Lung (tissue), 12 donors: ENCODE data around the gene KCTD3. TPM values are rescaled to one million over a fixed set of nuclear protein-coding genes. Genes with fewer than 3 reads are reported as not detected.

ENCODE experiments used
- ATAC-seq: fragments of 200-7000 bp; cut with Tn5 transposase; one replicate; pipeline ENCODE4 v1.9.1; 2020; ENCODE audit warnings: moderate number of reproducible peaks; ENCODE audit not compliant: insufficient read depth, low FRiP score
- DNase-seq, 3 donors: peaks; one replicate each; pipeline ENCODE4 v3.0.0-alpha.2; 2013 to 2017
- H3K27ac ChIP-seq, 2 donors: one replicate each; pipeline ENCODE4 v1.5.1; 2013; ENCODE audit warnings: mild to moderate bottlenecking in 2 of 2, moderate library complexity in 2 of 2, control low read depth in 1 of 2, inconsistent platforms in 1 of 2, low read depth in 1 of 2, low read length in 1 of 2
- H3K27me3 ChIP-seq, 3 donors: one replicate each; pipeline ENCODE4 v1.5.1; 2013; ENCODE audit warnings: low read length in 2 of 3; ENCODE audit not compliant: control insufficient read depth in 3 of 3, insufficient read depth in 3 of 3
- H3K36me3 ChIP-seq, 4 donors: one replicate each; pipeline ENCODE4 v1.5.1; 2013; ENCODE audit warnings: low read length in 4 of 4, mild to moderate bottlenecking in 1 of 4, moderate library complexity in 1 of 4; ENCODE audit not compliant: control insufficient read depth in 4 of 4, insufficient read depth in 4 of 4
- H3K4me1 ChIP-seq, 5 donors: one replicate each; pipeline ENCODE4 v1.5.1; 2013; ENCODE audit warnings: low read length in 5 of 5, mild to moderate bottlenecking in 2 of 5, moderate library complexity in 1 of 5; ENCODE audit not compliant: control insufficient read depth in 5 of 5, insufficient read depth in 5 of 5
- H3K4me3 ChIP-seq: one replicate; pipeline ENCODE4 v1.5.1; 2013; ENCODE audit warnings: mild to moderate bottlenecking, control low read depth, moderate library complexity
- H3K9ac ChIP-seq, 2 donors: one replicate each; pipeline ENCODE4 v1.5.1; 2013; ENCODE audit warnings: low read length in 2 of 2, control low read depth in 1 of 2; ENCODE audit not compliant: insufficient read depth in 1 of 2
- H3K9me3 ChIP-seq, 4 donors: one replicate each; pipeline ENCODE4 v1.5.1; 2013; ENCODE audit warnings: low read length in 3 of 4, mild to moderate bottlenecking in 1 of 4, moderate library complexity in 1 of 4; ENCODE audit not compliant: control insufficient read depth in 4 of 4, insufficient read depth in 3 of 4
- WGBS, 2 donors: extraction: QIAGEN DNeasy Blood & Tissue Kit; methylation state at CpG; one replicate each; pipeline ENCODE4 v1.1.7; 2013; 5-methylcytosine and 5-hydroxymethylcytosine counted together
- polyA plus RNA-seq, 2 donors: library from polyadenylated mRNA; stranded (reverse); fragments of 200-250 nt; gene quantifications; one replicate each; pipeline ENCODE4 v1.2.1, GENCODE V29; 2013
- total RNA-seq, 2 donors: library from RNA; depleted of rRNA in 1 of 2; stranded (reverse); fragments of >200 nt in 1 of 2; gene quantifications; one replicate each; pipeline ENCODE4 v1.2.1, GENCODE V29; 2014 to 2021
- TF ChIP-seq, protein P1 (sequence below): IDR thresholded peaks from 2 replicates; pipeline ENCODE4 v1.5.1; 2012; ENCODE audit warnings: mild to moderate bottlenecking; ENCODE audit errors: control extremely low read depth, extremely low read depth
- donor health status: control.
- donor health status: control.
- donor health status: Bipolar disorder and iron deficiency.
- donor health status: healthy.
- donor health status: DM: yes; HTN: yes; CAD: no.

KCTD3 gene
- total and polyA plus RNA-seq, 4 donors: 11.6 to 47.5 (median 18.1) TPM

DNA sequence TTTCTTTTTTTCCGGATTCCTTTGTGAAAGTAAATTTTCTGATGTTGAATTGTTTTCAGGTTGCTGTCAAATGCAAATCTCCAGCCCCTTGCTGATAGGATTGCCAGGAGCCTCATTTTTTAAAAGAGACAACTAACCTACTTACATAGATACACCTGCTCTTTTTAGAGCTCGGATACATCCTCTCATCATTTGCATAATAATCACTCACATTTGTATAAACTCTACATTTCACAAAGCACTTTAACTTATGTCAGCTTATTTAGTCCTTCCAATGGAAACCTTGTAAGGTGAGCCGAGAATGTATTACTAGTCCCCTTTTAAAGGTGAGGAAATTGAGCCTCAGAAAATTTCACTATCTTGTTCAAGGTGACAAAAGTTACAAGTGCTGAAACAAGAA lies 84.8 kb downstream of the KCTD3 start:
- Histone ChIP-seq H3K4me1 (no peaks in the 10 kb centered on the region), H3K9me3 (peaks cover 0 to 2% (median 0%) of the 10 kb centered on the region in 4 donors), H3K36me3 (no peaks in the 10 kb centered on the region), H3K9ac (no peak overlapping the region), H3K27me3 (peaks cover 0 to 4% (median 0%) of the 10 kb centered on the region in 3 donors), H3K4me3 (no peak overlapping the region), H3K27ac (no peak overlapping the region)
- WGBS, 2 donors: 39 to 60% methylated on average over 3 of the region's 3 CpGs
- ATAC-seq (no peak), DNase-seq (no peak)
- TF ChIP-seq, protein P1, sequence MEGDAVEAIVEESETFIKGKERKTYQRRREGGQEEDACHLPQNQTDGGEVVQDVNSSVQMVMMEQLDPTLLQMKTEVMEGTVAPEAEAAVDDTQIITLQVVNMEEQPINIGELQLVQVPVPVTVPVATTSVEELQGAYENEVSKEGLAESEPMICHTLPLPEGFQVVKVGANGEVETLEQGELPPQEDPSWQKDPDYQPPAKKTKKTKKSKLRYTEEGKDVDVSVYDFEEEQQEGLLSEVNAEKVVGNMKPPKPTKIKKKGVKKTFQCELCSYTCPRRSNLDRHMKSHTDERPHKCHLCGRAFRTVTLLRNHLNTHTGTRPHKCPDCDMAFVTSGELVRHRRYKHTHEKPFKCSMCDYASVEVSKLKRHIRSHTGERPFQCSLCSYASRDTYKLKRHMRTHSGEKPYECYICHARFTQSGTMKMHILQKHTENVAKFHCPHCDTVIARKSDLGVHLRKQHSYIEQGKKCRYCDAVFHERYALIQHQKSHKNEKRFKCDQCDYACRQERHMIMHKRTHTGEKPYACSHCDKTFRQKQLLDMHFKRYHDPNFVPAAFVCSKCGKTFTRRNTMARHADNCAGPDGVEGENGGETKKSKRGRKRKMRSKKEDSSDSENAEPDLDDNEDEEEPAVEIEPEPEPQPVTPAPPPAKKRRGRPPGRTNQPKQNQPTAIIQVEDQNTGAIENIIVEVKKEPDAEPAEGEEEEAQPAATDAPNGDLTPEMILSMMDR: no peak

DNA sequence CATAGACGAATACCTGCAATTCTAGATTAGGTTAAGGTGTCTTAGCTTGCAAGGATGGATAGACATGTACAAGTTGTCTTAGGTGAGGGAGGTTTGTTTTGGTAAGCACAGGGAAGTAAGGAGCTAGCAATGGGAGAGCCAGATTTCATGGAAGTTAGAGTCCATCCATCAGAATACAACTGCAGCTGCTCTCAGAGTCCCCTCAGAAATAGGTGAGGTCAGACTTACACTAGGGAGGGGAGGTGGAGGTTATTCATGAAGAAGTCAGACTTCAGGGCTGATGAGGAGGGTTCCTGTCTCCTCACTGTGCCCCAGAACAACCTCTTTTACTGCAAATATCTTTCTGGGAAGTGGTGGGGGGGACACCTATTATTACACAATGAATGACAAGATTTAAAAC lies 85.3 kb downstream of the KCTD3 start:
- Histone ChIP-seq H3K36me3 (no peaks in the 10 kb centered on the region), H3K27ac (no peak overlapping the region), H3K4me3 (no peak overlapping the region), H3K4me1 (no peaks in the 10 kb centered on the region), H3K9ac (no peak overlapping the region), H3K27me3 (peaks cover 0 to 4% (median 0%) of the 10 kb centered on the region in 3 donors), H3K9me3 (peaks cover 0 to 1% (median 0%) of the 10 kb centered on the region in 4 donors)
- TF ChIP-seq, protein P1: no peak
- ATAC-seq (no peak), DNase-seq (no peak)
- WGBS, 2 donors: 77 to 78% methylated on average over 1 of the region's 1 CpG

DNA sequence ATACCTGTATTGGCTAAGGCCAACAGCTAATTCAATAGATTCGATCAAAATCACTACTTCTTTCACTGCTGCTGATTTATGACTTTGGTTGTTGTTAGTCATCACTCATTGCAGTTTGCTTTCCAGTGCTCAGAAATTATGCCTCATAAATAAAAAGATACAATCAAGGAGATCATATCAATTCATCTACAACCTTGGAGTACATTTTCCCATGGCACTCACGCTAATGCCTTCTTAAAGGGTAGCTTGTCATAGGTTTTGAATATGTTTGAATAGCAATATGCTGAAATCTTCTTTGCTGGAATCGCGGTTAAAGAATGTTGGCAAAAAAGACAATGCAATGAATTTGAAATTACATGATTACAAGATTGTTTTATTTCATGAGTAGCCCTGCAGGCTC lies 89.9 kb downstream of the KCTD3 start:
- H3K36me3 ChIP-seq: no peaks in the 10 kb centered on the region
- H3K27ac ChIP-seq: no peak overlapping the region
- ATAC-seq (no peak), DNase-seq (no peak)
- H3K4me3 ChIP-seq: no peak overlapping the region
- H3K27me3 ChIP-seq: no peaks in the 10 kb centered on the region
- H3K4me1 ChIP-seq: no peaks in the 10 kb centered on the region
- 94 to 95% methylated on average over 4 of the region's 4 CpGs for WGBS, 2 donors
- no peaks in the 10 kb centered on the region for H3K9me3 ChIP-seq
- H3K9ac ChIP-seq: no peak overlapping the region
- TF ChIP-seq, protein P1: no peak

DNA sequence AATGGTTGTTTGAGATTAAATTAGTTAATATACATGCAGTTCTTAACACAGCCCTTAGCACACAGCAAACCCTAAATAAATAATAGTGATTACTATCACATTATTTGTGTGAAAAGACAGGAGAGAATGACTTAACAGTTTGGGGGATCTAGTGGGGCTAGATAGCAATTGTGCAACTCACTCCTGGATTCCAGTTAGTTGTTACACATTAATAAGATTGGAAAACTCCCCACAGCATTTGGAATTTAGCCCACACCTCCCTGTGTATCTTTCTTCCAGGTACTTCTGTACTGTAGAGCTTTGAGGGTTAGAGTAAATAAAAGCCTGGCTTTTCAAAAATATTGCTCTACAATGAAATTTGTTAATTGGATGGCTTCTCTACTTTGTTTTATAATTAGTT lies 93.2 kb downstream of the KCTD3 start:
- peak in 1 of 3 donors; percentile 52 for DNase-seq
- H3K27me3 ChIP-seq: no peaks in the 10 kb centered on the region
- no peaks in the 10 kb centered on the region for H3K4me1 ChIP-seq
- H3K9me3 ChIP-seq: peaks cover 0 to 2% (median 0%) of the 10 kb centered on the region in 4 donors
- ATAC-seq: no peak
- H3K9ac ChIP-seq: no peak overlapping the region
- H3K27ac ChIP-seq: no peak overlapping the region
- H3K4me3 ChIP-seq: no peak overlapping the region
- H3K36me3 ChIP-seq: no peaks in the 10 kb centered on the region
- TF ChIP-seq, protein P1: no peak
